ENCODE measurements around the gene CDH12.
A peak's percentile ranks its signal among the peaks of the same experiment; 100 is the strongest.
"Not testable (repeated sequence)": the region's sequence is repeated elsewhere in the genome, so short reads cannot be mapped to it uniquely, and the experiment has no call there.

Gene CDH12

GRCh38 chr5:22010808-22011207 is 842.3 kb downstream of the CDH12 start:
- in situ Hi-C loops (cut with MboI; ENCODE audit: low pct_unique_long_range_greater_than_20kb, low sequenced_read_pairs); DNase-seq: not testable (repeated sequence)

- in situ Hi-C loops (cut with MboI; ENCODE audit: low pct_unique_long_range_greater_than_20kb, low sequenced_read_pairs); DNase-seq: not testable (repeated sequence)
These were observed 852.0 kb downstream of the CDH12 start for GRCh38 chr5:22001097-22001496.

- DNase-seq; in situ Hi-C loops (cut with MboI; ENCODE audit: low pct_unique_long_range_greater_than_20kb, low sequenced_read_pairs): not testable (repeated sequence)
These were observed 867.3 kb downstream of the CDH12 start for GRCh38 chr5:21985799-21986198.

- in situ Hi-C loops (cut with MboI; ENCODE audit: low pct_unique_long_range_greater_than_20kb, low sequenced_read_pairs); DNase-seq: not testable (repeated sequence)
These were observed 901.6 kb downstream of the CDH12 start for GRCh38 chr5:21951571-21951970.

- DNase-seq: no peak
- in situ Hi-C loops (cut with MboI; ENCODE audit: low pct_unique_long_range_greater_than_20kb, low sequenced_read_pairs): no loop called here
These were observed 922.0 kb downstream of the CDH12 start for GRCh38 chr5:21931116-21931515.

- in situ Hi-C loops (cut with MboI; ENCODE audit: low pct_unique_long_range_greater_than_20kb, low sequenced_read_pairs): no loop called here
- peak; percentile 61 for DNase-seq
These were observed 933.6 kb downstream of the CDH12 start for GRCh38 chr5:21919414-21920022.

GRCh38 chr5:21918451-21918850 is 934.7 kb downstream of the CDH12 start:
- peak; percentile 8 for DNase-seq
- in situ Hi-C loops (cut with MboI; ENCODE audit: low pct_unique_long_range_greater_than_20kb, low sequenced_read_pairs): no loop called here

GRCh38 chr5:21910731-21911130 is 942.4 kb downstream of the CDH12 start:
- DNase-seq: no peak
- in situ Hi-C loops (cut with MboI; ENCODE audit: low pct_unique_long_range_greater_than_20kb, low sequenced_read_pairs): no loop called here

GRCh38 chr5:21895766-21896350 is 957.3 kb downstream of the CDH12 start:
- in situ Hi-C loops (cut with MboI; ENCODE audit: low pct_unique_long_range_greater_than_20kb, low sequenced_read_pairs): no loop called here

GRCh38 chr5:21893161-21893560 is 960.0 kb downstream of the CDH12 start:
- no peak for DNase-seq
- in situ Hi-C loops (cut with MboI; ENCODE audit: low pct_unique_long_range_greater_than_20kb, low sequenced_read_pairs): no loop called here

More at GRCh38 chr5:21895766-21896350, 957.3 kb downstream of the CDH12 start:
- no peak for DNase-seq

GRCh38 chr5:21889581-21889980 is 963.6 kb downstream of the CDH12 start:
- DNase-seq: no peak
- in situ Hi-C loops (cut with MboI; ENCODE audit: low pct_unique_long_range_greater_than_20kb, low sequenced_read_pairs): no loop called here

- DNase-seq: no peak
- in situ Hi-C loops (cut with MboI; ENCODE audit: low pct_unique_long_range_greater_than_20kb, low sequenced_read_pairs): no loop called here
These were observed 970.9 kb downstream of the CDH12 start for GRCh38 chr5:21882074-21882745.

GRCh38 chr5:21880164-21880563 is 973.0 kb downstream of the CDH12 start:
- in situ Hi-C loops (cut with MboI; ENCODE audit: low pct_unique_long_range_greater_than_20kb, low sequenced_read_pairs): no loop called here
- DNase-seq: no peak

- DNase-seq: no peak
- in situ Hi-C loops (cut with MboI; ENCODE audit: low pct_unique_long_range_greater_than_20kb, low sequenced_read_pairs): no loop called here
These were observed 990.2 kb downstream of the CDH12 start for GRCh38 chr5:21862986-21863385.

GRCh38 chr5:21858441-21858840 is 994.7 kb downstream of the CDH12 start:
- in situ Hi-C loops (cut with MboI; ENCODE audit: low pct_unique_long_range_greater_than_20kb, low sequenced_read_pairs): no loop called here
- DNase-seq: no peak

GRCh38 chr5:21856987-21857386 is 996.2 kb downstream of the CDH12 start:
- in situ Hi-C loops (cut with MboI; ENCODE audit: low pct_unique_long_range_greater_than_20kb, low sequenced_read_pairs): no loop called here
- no peak for DNase-seq

GRCh38 chr5:21847300-21847699 is 1005.8 kb downstream of the CDH12 start:
- DNase-seq: no peak
- in situ Hi-C loops (cut with MboI; ENCODE audit: low pct_unique_long_range_greater_than_20kb, low sequenced_read_pairs): no loop called here

- in situ Hi-C loops (cut with MboI; ENCODE audit: low pct_unique_long_range_greater_than_20kb, low sequenced_read_pairs): no loop called here
- DNase-seq: no peak
These were observed 1008.2 kb downstream of the CDH12 start for GRCh38 chr5:21844960-21845359.

GRCh38 chr5:21834863-21835262 is 1018.3 kb downstream of the CDH12 start:
- DNase-seq: no peak
- in situ Hi-C loops (cut with MboI; ENCODE audit: low pct_unique_long_range_greater_than_20kb, low sequenced_read_pairs): no loop called here

GRCh38 chr5:21831145-21831787 is 1021.9 kb downstream of the CDH12 start:
- DNase-seq: no peak
- in situ Hi-C loops (cut with MboI; ENCODE audit: low pct_unique_long_range_greater_than_20kb, low sequenced_read_pairs): no loop called here

Measured in KBM-7 (cell line).